Medulla oblongata (tissue), 1 donor: ENCODE data around the gene TMIGD1.

Source experiments
- DNase-seq: peaks from one replicate; pipeline ENCODE4 v3.0.0-alpha.2; 2015; ENCODE audit errors: extremely low spot score

TMIGD1 gene

GRCh38 chr17:30290696-30291542 lies 42.9 kb downstream of the TMIGD1 start:
- DNase-seq = peak; percentile 10

GRCh38 chr17:30290077-30290476 lies 43.8 kb downstream of the TMIGD1 start:
- no peak for DNase-seq

- DNase-seq = no peak
These were observed 54.7 kb downstream of the TMIGD1 start for GRCh38 chr17:30279156-30279555.

GRCh38 chr17:30278032-30278431 lies 55.8 kb downstream of the TMIGD1 start:
- DNase-seq = peak; percentile 43

- DNase-seq = no peak
These were observed 57.9 kb downstream of the TMIGD1 start for GRCh38 chr17:30275911-30276310.

- DNase-seq = no peak
These were observed 59.0 kb downstream of the TMIGD1 start for GRCh38 chr17:30274887-30275286.

GRCh38 chr17:30273373-30273772 lies 60.5 kb downstream of the TMIGD1 start:
- DNase-seq = no peak

- no peak for DNase-seq
These were observed 62.8 kb downstream of the TMIGD1 start for GRCh38 chr17:30271102-30271501.

- DNase-seq = no peak
These were observed 66.2 kb downstream of the TMIGD1 start for GRCh38 chr17:30267625-30268024.
